ENCODE results near the gene MBD3L1. TPM values are rescaled to one million over a fixed set of nuclear protein-coding genes. Genes with fewer than 3 reads are reported as not detected.

Gene MBD3L1
- polyA plus RNA-seq, 1 of the 3 experiments (the other 2 are of a cell fraction) = not detected

GRCh38 chr19:8806661-8807060 is 25.5 kb upstream of the MBD3L1 start:
- H4K20me1 ChIP-seq (ENCODE audit: insufficient read depth) = no peaks in the 10 kb centered on the region

GRCh38 chr19:8811315-8812172 is 20.6 kb upstream of the MBD3L1 start:
- Histone ChIP-seq H3K4me1 (ENCODE audit: control insufficient read depth in 1 of 2, insufficient read depth in 2 of 2, low read depth in 1 of 2, low read length in 1 of 2) (no peaks in the 10 kb centered on the region), H3F3A (replicated peaks; ENCODE audit: insufficient read depth) (peaks cover 8% of the 10 kb centered on the region), H3K9me3 (peaks cover 66% of the 10 kb centered on the region), H3K27me3 (ENCODE audit: insufficient read depth) (no peaks in the 10 kb centered on the region), H3K9me2 (no peaks in the 10 kb centered on the region), H3K9ac (no peak overlapping the region), H4K20me1 (ENCODE audit: insufficient read depth) (no peaks in the 10 kb centered on the region), H3K27ac (ENCODE audit: low read depth in 2 of 2, low read length in 1 of 2) (no peak overlapping the region), H3K79me2 (ENCODE audit: insufficient read depth) (no peaks in the 10 kb centered on the region), H3K4me3 (ENCODE audit: low read depth in 2 of 2, low read length in 1 of 2) (peak overlapping the region in 1 of 2 experiments; percentile 12; a peak in 1 of 4 replicates), H3K4me2 (no peak overlapping the region), H3K36me3 (replicated peaks in 1 of 2; ENCODE audit: control insufficient read depth in 1 of 2, insufficient read depth in 2 of 2, low read length in 1 of 2) (peaks cover 57 to 92% of the 10 kb centered on the region in 2 experiments), H2AFZ (ENCODE audit: low read depth) (no peak overlapping the region)
- ChIA-PET POLR2A (no interaction called here), CTCF (interaction anchor here (1.3 kb wide), 1 partner anchor 13 kb away, joined by 3 read pairs; no protein-coding TSS in a partner anchor)
- 83% methylated on average over 10 of the region's 10 CpGs for WGBS (ENCODE audit: low lambda C conversion rate)
- no peak for DNase-seq
- TF ChIP-seq YY1 (IDR thresholded peaks at IDR 0.05; ENCODE audit: low read depth) (no peak), GABPA (IDR thresholded peaks at IDR 0.05; ENCODE audit: low read depth) (no peak), FOXJ3 (CRISPR knock-in tag; IDR thresholded peaks at IDR 0.05) (no peak), MXI1 (IDR thresholded peaks at IDR 0.05; ENCODE audit: low read depth, low read length) (no peak), ELF1 (IDR thresholded peaks at IDR 0.05) (no peak), FOSL2 (IDR thresholded peaks at IDR 0.05; ENCODE audit: borderline replicate concordance, low read depth) (no peak), NRF1 (IDR thresholded peaks at IDR 0.05; ENCODE audit: low read depth, low read length) (no peak), EP300 (IDR thresholded peaks at IDR 0.05; ENCODE audit: borderline replicate concordance in 1 of 2, low read depth in 1 of 2, low read length in 1 of 2) (no peak), CTCF (IDR thresholded peaks at IDR 0.05) (no peak), RFX5 (IDR thresholded peaks at IDR 0.05; ENCODE audit: low read length) (no peak), REST (IDR thresholded peaks at IDR 0.05; ENCODE audit: low read depth, low read length) (no peak), NFIC (IDR thresholded peaks at IDR 0.05; ENCODE audit: borderline replicate concordance) (no peak)

More at GRCh38 chr19:8806661-8807060, 25.5 kb upstream of the MBD3L1 start:
- DNase-seq = no peak
- Histone ChIP-seq H3K9ac (no peak overlapping the region), H3K27ac (ENCODE audit: low read depth in 2 of 2, low read length in 1 of 2) (no peak overlapping the region), H3K4me3 (ENCODE audit: low read depth in 2 of 2, low read length in 1 of 2) (no peak overlapping the region), H3K27me3 (ENCODE audit: insufficient read depth) (no peaks in the 10 kb centered on the region), H3K9me2 (no peaks in the 10 kb centered on the region), H3K4me2 (no peak overlapping the region), H3K4me1 (ENCODE audit: control insufficient read depth in 1 of 2, insufficient read depth in 2 of 2, low read depth in 1 of 2, low read length in 1 of 2) (no peaks in the 10 kb centered on the region), H3K36me3 (replicated peaks in 1 of 2; ENCODE audit: control insufficient read depth in 1 of 2, insufficient read depth in 2 of 2, low read length in 1 of 2) (peaks cover 28 to 52% of the 10 kb centered on the region in 2 experiments), H3F3A (replicated peaks; ENCODE audit: insufficient read depth) (peaks cover 4% of the 10 kb centered on the region), H3K79me2 (ENCODE audit: insufficient read depth) (no peaks in the 10 kb centered on the region), H2AFZ (ENCODE audit: low read depth) (no peak overlapping the region), H3K9me3 (peaks cover 30% of the 10 kb centered on the region)
- POLR2A ChIA-PET = no interaction called here
- CTCF ChIA-PET = no interaction called here
- TF ChIP-seq MXI1 (IDR thresholded peaks at IDR 0.05; ENCODE audit: low read depth, low read length) = no peak
- TF ChIP-seq TEAD4 (IDR thresholded peaks at IDR 0.05; ENCODE audit: borderline replicate concordance, insufficient read depth) = no peak
- TF ChIP-seq IRF3 (IDR thresholded peaks at IDR 0.05; ENCODE audit: low read depth, low read length) = no peak
- TF ChIP-seq YY1 (IDR thresholded peaks at IDR 0.05; ENCODE audit: low read depth) = no peak
- no peak for TF ChIP-seq MAX (IDR thresholded peaks at IDR 0.05; ENCODE audit: low read depth)
- TF ChIP-seq FOXM1 (IDR thresholded peaks at IDR 0.05; ENCODE audit: low read depth) = no peak
- no peak for TF ChIP-seq RCOR1 (IDR thresholded peaks at IDR 0.05; ENCODE audit: low read length)
- no peak for TF ChIP-seq NFIC (IDR thresholded peaks at IDR 0.05; ENCODE audit: borderline replicate concordance)
- no peak for TF ChIP-seq EZH2phosphoT487 (IDR thresholded peaks at IDR 0.05; ENCODE audit: borderline replicate concordance, low read depth)
- 95% methylated on average over 1 of the region's 1 CpG for WGBS (ENCODE audit: low lambda C conversion rate)
